ENCODE results near the gene RNF208. TPM values are rescaled to one million over a fixed set of nuclear protein-coding genes. Genes with fewer than 3 reads are reported as not detected.

The RNF208 gene
- total RNA-seq, 4 donors from 2014 or later, result 1.2 to 4.2 (median 2.4) TPM

- WGBS, result 75% methylated on average over 18 of the region's 19 CpGs
- TF ChIP-seq EP300 (IDR thresholded peaks at IDR 0.05) (no peak), POLR2AphosphoS5 (IDR thresholded peaks at IDR 0.05) (no peak), CTCF (IDR thresholded peaks at IDR 0.05) (no peak), POLR2A (IDR thresholded peaks at IDR 0.05; ENCODE audit: low read depth) (no peak)
- DNase-seq (ENCODE audit: extremely low spot score), result no peak
- intact Hi-C loops (cut with DNase I), result no loop called here
- Histone ChIP-seq H3K9me3 (no peaks in the 10 kb centered on the region), H3K36me3 (peaks cover 39 to 97% (median 71%) of the 10 kb centered on the region in 4 donors), H3K4me3 (peak overlapping the region in 1 of 4 donors; percentile 21), H3K27ac (replicated peaks in 1 of 4) (peak overlapping the region; percentile 59 to 67 (median 62)), H3K27me3 (peaks cover 0 to 16% (median 0%) of the 10 kb centered on the region in 4 donors), H3K4me1 (peaks cover 23 to 44% (median 24%) of the 10 kb centered on the region in 4 donors)
Measured at GRCh38 chr9:137268538-137269201, 46.6 kb upstream of the RNF208 start.

GRCh38 chr9:137267933-137268355 is 45.9 kb upstream of the RNF208 start:
- DNase-seq (ENCODE audit: extremely low spot score), result no peak
- Histone ChIP-seq H3K27ac (replicated peaks in 1 of 4) (peak overlapping the region in 2 of 4 donors; percentile 11 to 62), H3K9me3 (no peaks in the 10 kb centered on the region), H3K4me1 (peaks cover 23 to 44% (median 24%) of the 10 kb centered on the region in 4 donors), H3K36me3 (peaks cover 40 to 97% (median 72%) of the 10 kb centered on the region in 4 donors), H3K4me3 (no peak overlapping the region), H3K27me3 (peaks cover 0 to 16% (median 0%) of the 10 kb centered on the region in 4 donors)
- 93% methylated on average over 5 of the region's 6 CpGs for WGBS
- intact Hi-C loops (cut with DNase I), result no loop called here
- no peak for TF ChIP-seq POLR2AphosphoS5 (IDR thresholded peaks at IDR 0.05)
- TF ChIP-seq POLR2A (IDR thresholded peaks at IDR 0.05; ENCODE audit: low read depth), result no peak

GRCh38 chr9:137266585-137267453 is 44.8 kb upstream of the RNF208 start:
- H3K4me1 ChIP-seq, result peaks cover 26 to 42% (median 28%) of the 10 kb centered on the region in 4 donors
- no peak for DNase-seq (ENCODE audit: extremely low spot score)
- 89% methylated on average over 26 of the region's 34 CpGs for WGBS
- H3K36me3 ChIP-seq, result peaks cover 29 to 88% (median 63%) of the 10 kb centered on the region in 4 donors
- intact Hi-C loops (cut with DNase I), result no loop called here
- no peak overlapping the region for H3K27ac ChIP-seq (replicated peaks in 1 of 4)
- no peak overlapping the region for H3K4me3 ChIP-seq
- H3K9me3 ChIP-seq, result no peaks in the 10 kb centered on the region
- peaks cover 0 to 6% (median 0%) of the 10 kb centered on the region in 4 donors for H3K27me3 ChIP-seq
- TF ChIP-seq POLR2A (IDR thresholded peaks at IDR 0.05; ENCODE audit: low read depth), result no peak
- no peak for TF ChIP-seq POLR2AphosphoS5 (IDR thresholded peaks at IDR 0.05)
- TF ChIP-seq CTCF (IDR thresholded peaks at IDR 0.05), result no peak
- TF ChIP-seq EP300 (IDR thresholded peaks at IDR 0.05), result no peak

GRCh38 chr9:137266162-137266527 is 44.1 kb upstream of the RNF208 start:
- WGBS, result 70% methylated on average over 4 of the region's 15 CpGs
- peaks cover 29 to 81% (median 57%) of the 10 kb centered on the region in 4 donors for H3K36me3 ChIP-seq
- H3K4me1 ChIP-seq, result peaks cover 27 to 35% (median 30%) of the 10 kb centered on the region in 4 donors
- no peak overlapping the region for H3K4me3 ChIP-seq
- intact Hi-C loops (cut with DNase I), result no loop called here
- no peak for DNase-seq (ENCODE audit: extremely low spot score)
- no peak overlapping the region for H3K27ac ChIP-seq (replicated peaks in 1 of 4)
- H3K27me3 ChIP-seq, result peaks cover 0 to 3% (median 0%) of the 10 kb centered on the region in 4 donors
- no peaks in the 10 kb centered on the region for H3K9me3 ChIP-seq
- TF ChIP-seq POLR2AphosphoS5 (IDR thresholded peaks at IDR 0.05) (no peak), CTCF (IDR thresholded peaks at IDR 0.05) (no peak), POLR2A (IDR thresholded peaks at IDR 0.05; ENCODE audit: low read depth) (no peak), EP300 (IDR thresholded peaks at IDR 0.05) (no peak)

Data from esophagus muscularis mucosa (tissue), 4 donors.